Left renal pelvis (tissue), 4 donors: ENCODE results near the gene GRHL1. TPM values are rescaled to one million over a fixed set of nuclear protein-coding genes. Genes with fewer than 3 reads are reported as not detected.
"Not testable (repeated sequence)": the region's sequence is repeated elsewhere in the genome, so short reads cannot be mapped to it uniquely, and the experiment has no call there.

Experiments used
- DNase-seq, 4 donors: peaks; one replicate each; pipeline ENCODE4 v3.0.0-alpha.2; 2013; ENCODE audit warnings: low read depth in 4 of 4, low spot score in 3 of 4
- polyA plus RNA-seq, 4 donors: library from polyadenylated mRNA; unstranded; fragments of 120-200 nt; gene quantifications; one replicate each; pipeline ENCODE4 v1.2.1, GENCODE V29; 2013; ENCODE audit not compliant: insufficient read length in 4 of 4

Gene GRHL1
- polyA plus RNA-seq, 4 donors: 0.86 to 8.0 (median 6.7) TPM

DNA sequence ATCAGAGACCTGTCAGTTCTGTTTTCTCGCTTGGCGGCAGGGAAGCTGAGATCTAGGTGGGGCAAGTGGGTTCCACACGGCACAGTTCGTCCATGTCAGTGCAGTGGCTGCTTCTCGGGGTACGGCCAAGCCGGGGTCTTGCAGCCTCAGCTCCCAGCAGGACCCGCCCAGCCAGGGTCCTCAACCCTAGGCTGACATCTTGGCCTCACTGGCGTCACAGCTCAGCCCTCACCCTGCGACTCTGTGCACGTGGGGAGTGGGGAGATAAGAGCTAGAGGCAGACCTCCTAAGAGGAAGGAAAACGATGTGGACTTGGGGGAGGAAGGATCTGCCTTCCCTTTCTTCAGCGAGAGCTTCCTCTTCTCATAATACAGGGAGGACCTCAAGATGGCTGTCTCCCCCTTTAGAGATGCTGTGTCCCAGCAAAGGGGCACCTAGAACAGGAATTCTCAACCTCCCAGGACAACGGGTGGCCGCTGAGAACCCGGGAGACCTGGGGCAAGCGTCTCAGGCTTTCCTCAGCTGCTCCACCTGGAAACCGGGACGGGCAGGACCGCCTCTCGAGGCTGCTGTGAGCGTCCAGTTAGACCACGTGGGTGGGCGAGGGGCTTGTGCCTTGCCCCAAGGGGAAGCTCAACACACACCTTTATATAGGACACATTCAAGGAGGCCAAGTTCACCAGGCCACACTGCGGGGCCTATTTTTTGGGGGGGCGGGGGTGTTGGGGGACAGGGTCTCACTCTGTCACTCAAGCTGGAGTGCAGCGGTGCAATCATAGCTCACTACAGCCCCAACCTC, 68.3 kb downstream of the GRHL1 start:
- no peak for DNase-seq

DNA sequence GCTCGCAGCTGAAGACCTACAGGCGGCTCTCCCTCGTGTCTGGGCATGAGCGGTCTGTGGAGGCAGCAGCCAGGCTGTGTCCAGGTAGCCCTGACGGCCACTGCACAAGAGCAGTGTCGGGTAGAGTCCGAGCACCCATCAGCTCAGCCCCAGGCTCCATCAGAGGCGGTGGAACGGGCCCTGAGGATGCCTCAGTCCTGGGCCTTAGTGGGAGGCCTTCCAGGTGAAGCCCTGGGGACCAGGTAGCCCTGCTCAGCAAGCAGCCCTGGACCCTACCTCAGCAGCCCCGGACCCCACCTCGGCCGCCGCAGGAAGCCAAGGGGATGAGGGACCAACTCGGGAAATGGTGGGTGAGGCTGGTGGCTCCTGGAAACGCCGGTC, 70.5 kb downstream of the GRHL1 start:
- DNase-seq: no peak

GRCh38 chr2:10022445-10022844, 71.0 kb downstream of the GRHL1 start:
- DNase-seq: no peak

DNA sequence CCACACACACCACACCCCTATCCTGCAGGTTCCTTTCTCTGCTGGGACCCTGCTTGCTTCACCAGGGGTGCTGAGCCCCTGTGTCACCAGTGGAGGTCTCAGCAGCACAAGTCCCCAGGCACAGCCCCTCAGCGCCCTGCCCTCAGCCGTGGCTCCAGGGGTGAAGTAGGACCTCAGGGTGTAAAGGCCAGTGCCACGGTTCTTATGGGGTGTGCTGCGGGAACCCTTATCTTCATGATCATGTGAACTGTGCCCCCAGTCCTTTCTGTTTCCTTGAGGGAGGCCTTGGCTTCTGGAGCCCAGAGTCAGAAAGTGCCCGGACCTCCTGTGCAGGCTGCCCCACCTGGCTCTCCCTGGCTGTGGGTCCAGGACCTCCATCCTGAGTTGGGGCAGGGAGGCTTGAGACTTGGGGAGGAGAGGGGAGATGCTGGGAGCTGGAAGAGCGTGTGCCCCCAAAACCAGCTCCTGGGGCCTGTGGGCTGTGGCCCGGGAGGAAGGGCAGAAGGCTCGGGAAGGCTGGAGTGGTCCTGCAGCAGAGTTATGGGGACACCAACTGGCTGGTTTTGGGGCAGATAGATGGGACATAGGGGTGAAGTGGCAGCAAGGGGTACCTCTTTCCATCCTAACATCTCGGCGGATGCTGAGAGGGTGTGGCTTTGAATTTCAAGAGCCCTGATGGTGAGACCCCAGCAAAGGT, 71.6 kb downstream of the GRHL1 start:
- DNase-seq: no peak

- no peak for DNase-seq
These were observed 75.6 kb downstream of the GRHL1 start for GRCh38 chr2:10026940-10027569.

DNA sequence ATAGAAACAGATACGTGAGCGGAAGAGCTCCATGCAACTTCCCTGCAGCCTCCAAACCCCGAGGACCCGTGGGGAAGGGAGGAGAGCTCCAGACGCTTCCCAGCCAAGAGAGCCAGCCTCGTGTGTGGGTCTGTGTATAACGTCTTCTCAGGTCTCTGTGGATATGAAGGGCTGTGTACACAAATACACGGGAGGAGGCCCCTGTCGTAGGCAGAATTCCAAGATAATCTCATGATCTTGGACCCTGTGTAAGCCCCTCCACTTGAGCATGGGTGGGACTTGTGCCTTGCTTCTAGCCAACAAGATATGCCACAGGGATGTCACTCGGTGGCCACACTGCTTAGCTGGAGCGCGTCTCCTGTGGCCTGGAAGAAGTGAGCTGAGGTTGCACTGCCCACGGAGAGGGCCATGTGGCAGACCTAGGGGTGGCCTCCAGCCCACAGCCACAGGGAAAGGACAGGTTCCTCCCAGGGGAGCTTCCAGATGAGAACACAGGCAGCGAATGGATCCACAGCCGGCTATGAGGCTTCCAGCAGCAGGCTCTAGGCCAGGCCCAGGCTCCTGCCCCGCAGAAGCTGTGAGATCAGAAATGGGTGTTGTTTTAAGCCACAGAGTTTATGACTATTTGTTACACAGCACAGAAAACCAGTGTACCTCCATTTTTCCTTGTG, 76.3 kb downstream of the GRHL1 start:
- DNase-seq: no peak

- DNase-seq: no peak
These were observed 77.0 kb downstream of the GRHL1 start for GRCh38 chr2:10028407-10028987.

- no peak for DNase-seq
These were observed 77.7 kb downstream of the GRHL1 start for GRCh38 chr2:10028988-10029874.

GRCh38 chr2:10029875-10030223, 78.4 kb downstream of the GRHL1 start:
- no peak for DNase-seq

GRCh38 chr2:10030311-10030736, 78.8 kb downstream of the GRHL1 start:
- no peak for DNase-seq

DNA sequence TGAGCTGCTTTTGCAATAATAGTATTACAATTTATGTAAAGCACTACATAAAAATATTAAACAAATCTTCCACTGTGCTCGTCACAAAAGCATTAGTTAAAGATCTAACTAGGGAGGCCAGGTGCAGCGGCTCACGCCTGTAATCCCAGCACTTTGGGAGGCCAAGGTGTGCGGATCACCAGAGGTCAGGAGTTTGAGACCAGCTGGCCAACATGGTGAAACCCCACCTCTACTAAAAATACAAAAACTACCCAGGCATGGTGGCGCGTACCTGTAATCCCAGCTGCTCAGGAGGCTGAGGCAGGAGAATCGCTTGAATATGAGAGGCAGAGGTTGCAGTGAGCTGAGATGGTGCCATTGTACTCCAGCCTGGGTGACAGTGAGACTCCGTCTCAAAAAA, 79.3 kb downstream of the GRHL1 start:
- DNase-seq: not testable (repeated sequence)

- no peak for DNase-seq
These were observed 80.6 kb downstream of the GRHL1 start for GRCh38 chr2:10031886-10032745.

DNA sequence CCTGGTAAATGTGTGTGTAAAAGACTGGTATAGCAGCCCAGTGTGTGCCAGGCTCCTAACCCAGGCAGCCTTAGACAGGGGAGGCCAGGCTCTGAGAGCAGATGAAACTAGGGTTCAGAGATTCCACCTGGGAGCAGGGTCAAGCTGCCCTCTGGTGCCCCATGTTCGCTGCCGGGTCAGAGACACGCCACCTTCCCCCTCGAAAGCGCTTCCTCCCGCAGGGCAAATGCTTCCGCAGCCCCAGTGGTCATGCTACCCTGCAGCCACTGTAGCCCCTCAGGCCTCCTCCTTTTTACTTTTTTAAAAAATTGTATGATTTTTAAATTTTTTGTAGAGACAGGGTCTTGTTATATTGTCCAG, 81.2 kb downstream of the GRHL1 start:
- DNase-seq: no peak

DNA sequence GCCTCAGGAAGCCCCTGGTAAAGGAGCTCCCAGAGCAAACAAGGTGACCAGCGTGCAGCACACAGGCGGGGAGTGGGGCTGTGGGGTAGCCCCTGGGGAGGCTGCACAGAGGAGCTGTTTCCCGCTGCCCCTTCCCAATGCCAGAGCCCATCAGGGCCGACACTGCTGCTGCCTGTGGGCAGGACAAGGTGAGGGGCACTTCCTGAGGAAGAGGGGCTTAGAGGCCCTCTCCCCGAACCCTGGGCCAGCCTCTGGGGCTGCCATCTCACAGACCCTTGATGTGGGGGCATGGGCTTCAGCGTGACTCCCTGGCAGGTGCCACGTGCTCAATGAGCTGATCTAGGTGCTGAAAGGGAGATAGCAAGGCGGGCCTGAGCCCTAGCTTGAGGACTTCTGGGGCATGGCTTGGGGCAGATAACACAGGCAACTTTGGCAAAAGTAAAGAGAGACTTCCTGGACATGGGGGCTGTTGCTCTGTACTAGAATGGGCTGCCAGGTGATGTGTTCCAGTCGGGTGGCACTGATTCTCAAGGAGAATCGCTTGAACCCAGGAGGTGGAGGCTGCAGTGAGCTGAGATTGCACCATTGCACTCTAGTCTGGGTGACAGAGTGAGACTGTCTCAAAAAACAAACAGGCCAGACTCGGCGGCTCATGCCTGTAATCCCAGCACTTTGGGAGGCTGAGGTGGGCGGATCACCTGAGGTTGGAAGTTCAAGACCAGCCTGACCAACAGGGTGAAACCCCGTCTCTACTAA, 81.9 kb downstream of the GRHL1 start:
- no peak for DNase-seq

- no peak for DNase-seq
These were observed 83.0 kb downstream of the GRHL1 start for GRCh38 chr2:10034333-10035052.

DNA sequence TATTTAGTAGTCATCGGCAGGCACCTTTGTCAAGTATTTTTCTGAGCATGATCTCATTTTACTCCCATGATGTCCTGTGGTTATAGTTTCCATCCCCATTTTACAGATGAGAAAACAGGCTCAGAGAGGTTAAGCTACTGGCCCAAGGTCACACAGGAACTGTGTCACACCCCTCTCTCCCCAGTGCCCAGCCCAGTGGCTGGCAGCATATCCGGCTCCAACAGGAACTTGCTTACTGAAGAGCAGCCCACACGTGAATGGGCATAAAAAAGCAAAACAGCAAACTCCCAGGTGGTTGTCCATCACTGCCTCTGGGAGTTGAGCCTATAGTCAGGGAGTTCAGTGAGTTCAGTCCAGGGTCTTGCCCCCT, 83.5 kb downstream of the GRHL1 start:
- no peak for DNase-seq

- no peak for DNase-seq
These were observed 84.1 kb downstream of the GRHL1 start for GRCh38 chr2:10035633-10036032.
